Measurements from ENCODE around the gene PTGR2. TPM values are rescaled to one million over a fixed set of nuclear protein-coding genes. Genes with fewer than 3 reads are reported as not detected.
"Not testable (repeated sequence)": the region's sequence is repeated elsewhere in the genome, so short reads cannot be mapped to it uniquely, and the experiment has no call there.

Gene PTGR2
- total RNA-seq, 2 donors from 2014 or later, result 4.1 to 10.3 TPM

- H3K9me3 Mint-ChIP-seq, result no peaks in the 10 kb centered on the region
- H3K27me3 Mint-ChIP-seq, result no peaks in the 10 kb centered on the region
- peak overlapping the region; percentile 99 for H3K27ac Mint-ChIP-seq
- ATAC-seq (replicated peaks), result no peak
- peaks cover 38% of the 10 kb centered on the region for H3K4me1 Mint-ChIP-seq
- H3K4me3 Mint-ChIP-seq, result peak overlapping the region; percentile 92
- H3K36me3 Mint-ChIP-seq (ENCODE audit: low read depth), result peaks cover 64% of the 10 kb centered on the region
These were observed 35.6 kb downstream of the PTGR2 start for GRCh38 chr14:73887318-73887616.

GRCh38 chr14:73887694-73888459 is 36.2 kb downstream of the PTGR2 start:
- Mint-ChIP-seq H3K27ac (peak overlapping the region; percentile 99), H3K4me3 (peak overlapping the region; percentile 92), H3K4me1 (peaks cover 38% of the 10 kb centered on the region), H3K27me3 (no peaks in the 10 kb centered on the region), H3K36me3 (ENCODE audit: low read depth) (peaks cover 70% of the 10 kb centered on the region), H3K9me3 (no peaks in the 10 kb centered on the region)
- ATAC-seq (replicated peaks), result no peak

GRCh38 chr14:73888460-73888725 is 36.8 kb downstream of the PTGR2 start:
- H3K4me1 Mint-ChIP-seq, result peaks cover 38% of the 10 kb centered on the region
- ATAC-seq (replicated peaks), result no peak

GRCh38 chr14:73888971-73889370 is 37.3 kb downstream of the PTGR2 start:
- Mint-ChIP-seq H3K27ac (peak overlapping the region; percentile 99), H3K27me3 (no peaks in the 10 kb centered on the region), H3K9me3 (no peaks in the 10 kb centered on the region), H3K36me3 (ENCODE audit: low read depth) (peaks cover 81% of the 10 kb centered on the region), H3K4me3 (peak overlapping the region; percentile 92), H3K4me1 (peaks cover 41% of the 10 kb centered on the region)
- ATAC-seq (replicated peaks), result no peak

More at GRCh38 chr14:73888460-73888725, 36.8 kb downstream of the PTGR2 start:
- H3K36me3 Mint-ChIP-seq (ENCODE audit: low read depth), result peaks cover 75% of the 10 kb centered on the region
- H3K27me3 Mint-ChIP-seq, result no peaks in the 10 kb centered on the region
- no peaks in the 10 kb centered on the region for H3K9me3 Mint-ChIP-seq
- peak overlapping the region; percentile 99 for H3K27ac Mint-ChIP-seq
- peak overlapping the region; percentile 92 for H3K4me3 Mint-ChIP-seq

GRCh38 chr14:73889376-73889775 is 37.7 kb downstream of the PTGR2 start:
- peak overlapping the region; percentile 16 for H3K27ac Mint-ChIP-seq
- no peaks in the 10 kb centered on the region for H3K27me3 Mint-ChIP-seq
- peaks cover 85% of the 10 kb centered on the region for H3K36me3 Mint-ChIP-seq (ENCODE audit: low read depth)
- peaks cover 41% of the 10 kb centered on the region for H3K4me1 Mint-ChIP-seq
- no peaks in the 10 kb centered on the region for H3K9me3 Mint-ChIP-seq
- peak overlapping the region; percentile 92 for H3K4me3 Mint-ChIP-seq
- no peak for ATAC-seq (replicated peaks)

GRCh38 chr14:73894180-73894687 is 42.6 kb downstream of the PTGR2 start:
- peaks cover 96% of the 10 kb centered on the region for H3K36me3 Mint-ChIP-seq (ENCODE audit: low read depth)
- not testable (repeated sequence) for H3K9me3 Mint-ChIP-seq; ATAC-seq (replicated peaks); H3K4me3 Mint-ChIP-seq; H3K27me3 Mint-ChIP-seq; H3K27ac Mint-ChIP-seq
- peaks cover 29% of the 10 kb centered on the region for H3K4me1 Mint-ChIP-seq

- Mint-ChIP-seq H3K27ac (peak overlapping the region; percentile 89), H3K4me3 (no peak overlapping the region), H3K27me3 (no peaks in the 10 kb centered on the region), H3K4me1 (peaks cover 24% of the 10 kb centered on the region), H3K36me3 (ENCODE audit: low read depth) (peaks cover 98% of the 10 kb centered on the region), H3K9me3 (no peaks in the 10 kb centered on the region)
- ATAC-seq (replicated peaks), result no peak
These were observed 44.3 kb downstream of the PTGR2 start for GRCh38 chr14:73895939-73896338.

- Mint-ChIP-seq H3K27ac (peak overlapping the region; percentile 89), H3K9me3 (no peaks in the 10 kb centered on the region), H3K27me3 (no peaks in the 10 kb centered on the region), H3K4me1 (peaks cover 24% of the 10 kb centered on the region), H3K4me3 (peak overlapping the region; percentile 16), H3K36me3 (ENCODE audit: low read depth) (peaks cover 100% of the 10 kb centered on the region)
- peak; percentile 44 for ATAC-seq (replicated peaks)
These were observed 44.9 kb downstream of the PTGR2 start for GRCh38 chr14:73896521-73896920.

- no peak overlapping the region for H3K27ac Mint-ChIP-seq
- ATAC-seq (replicated peaks), result no peak
- no peaks in the 10 kb centered on the region for H3K4me1 Mint-ChIP-seq
- H3K9me3 Mint-ChIP-seq, result no peaks in the 10 kb centered on the region
- no peak overlapping the region for H3K4me3 Mint-ChIP-seq
- H3K36me3 Mint-ChIP-seq (ENCODE audit: low read depth), result peaks cover 100% of the 10 kb centered on the region
- no peaks in the 10 kb centered on the region for H3K27me3 Mint-ChIP-seq
These were observed 51.4 kb downstream of the PTGR2 start for GRCh38 chr14:73903028-73903427.

GRCh38 chr14:73909681-73910080 is 58.0 kb downstream of the PTGR2 start:
- H3K9me3 Mint-ChIP-seq, result peaks cover 4% of the 10 kb centered on the region
- no peaks in the 10 kb centered on the region for H3K27me3 Mint-ChIP-seq
- H3K4me3 Mint-ChIP-seq, result no peak overlapping the region
- peaks cover 5% of the 10 kb centered on the region for H3K4me1 Mint-ChIP-seq
- H3K36me3 Mint-ChIP-seq (ENCODE audit: low read depth), result peaks cover 100% of the 10 kb centered on the region
- H3K27ac Mint-ChIP-seq, result no peak overlapping the region
- ATAC-seq (replicated peaks), result no peak

GRCh38 chr14:73913256-73913655 is 61.6 kb downstream of the PTGR2 start:
- Mint-ChIP-seq H3K36me3 (ENCODE audit: low read depth) (peaks cover 96% of the 10 kb centered on the region), H3K9me3 (peaks cover 4% of the 10 kb centered on the region), H3K4me3 (no peak overlapping the region), H3K27me3 (no peaks in the 10 kb centered on the region), H3K27ac (no peak overlapping the region), H3K4me1 (peaks cover 5% of the 10 kb centered on the region)
- no peak for ATAC-seq (replicated peaks)

GRCh38 chr14:73916324-73916723 is 64.7 kb downstream of the PTGR2 start:
- Mint-ChIP-seq H3K36me3 (ENCODE audit: low read depth) (peaks cover 96% of the 10 kb centered on the region), H3K27ac (no peak overlapping the region), H3K27me3 (no peaks in the 10 kb centered on the region), H3K4me1 (peaks cover under 1% of the 10 kb centered on the region), H3K4me3 (no peak overlapping the region), H3K9me3 (no peaks in the 10 kb centered on the region)
- no peak for ATAC-seq (replicated peaks)

- H3K27ac Mint-ChIP-seq, H3K4me1 Mint-ChIP-seq: not testable (repeated sequence)
- H3K36me3 Mint-ChIP-seq (ENCODE audit: low read depth), result peaks cover 96% of the 10 kb centered on the region
These were observed 67.8 kb downstream of the PTGR2 start for GRCh38 chr14:73919457-73919856.

GRCh38 chr14:73924337-73924736 is 72.7 kb downstream of the PTGR2 start:
- H3K27ac Mint-ChIP-seq, result peak overlapping the region; percentile 1

More at GRCh38 chr14:73919457-73919856, 67.8 kb downstream of the PTGR2 start:
- not testable (repeated sequence) for H3K9me3 Mint-ChIP-seq; ATAC-seq (replicated peaks); H3K4me3 Mint-ChIP-seq; H3K27me3 Mint-ChIP-seq

More at GRCh38 chr14:73924337-73924736, 72.7 kb downstream of the PTGR2 start:
- Mint-ChIP-seq H3K4me3 (no peak overlapping the region), H3K27me3 (no peaks in the 10 kb centered on the region), H3K9me3 (no peaks in the 10 kb centered on the region), H3K36me3 (ENCODE audit: low read depth) (peaks cover 99% of the 10 kb centered on the region), H3K4me1 (no peaks in the 10 kb centered on the region)
- no peak for ATAC-seq (replicated peaks)

Measured in activated T-helper 17 cell treated with anti-CD3 and anti-CD28 coated beads, Interleukin-2, amount 50 U/mL, for 72 hours (primary cell).